ENCODE data around the gene TSPO2.

DNA sequence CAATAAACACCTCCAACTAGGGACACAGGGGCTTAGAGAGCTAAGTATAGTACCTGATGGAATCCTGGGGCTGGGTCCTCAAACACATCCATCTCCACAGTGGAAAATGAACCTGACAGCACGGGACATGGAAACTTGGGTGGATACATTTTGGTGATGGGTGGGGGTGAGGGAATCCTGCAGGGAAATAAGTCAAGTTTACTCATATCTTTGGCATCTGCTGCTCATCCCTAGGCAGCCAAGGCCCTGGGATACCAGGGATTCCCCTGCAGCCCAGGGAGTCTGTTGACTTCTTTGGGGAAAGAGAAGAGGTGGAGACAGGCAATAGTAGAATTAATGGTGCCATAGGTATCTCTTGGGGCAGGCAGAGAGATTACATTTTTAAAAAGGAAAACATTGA, 17.3 kb downstream of the TSPO2 start:
- no peak for TF ChIP-seq FOS (IDR thresholded peaks at IDR 0.05; ENCODE audit: low read depth, low read length)
- no peak for TF ChIP-seq RAD21 (IDR thresholded peaks at IDR 0.05; ENCODE audit: low read length)
- TF ChIP-seq, protein P1, sequence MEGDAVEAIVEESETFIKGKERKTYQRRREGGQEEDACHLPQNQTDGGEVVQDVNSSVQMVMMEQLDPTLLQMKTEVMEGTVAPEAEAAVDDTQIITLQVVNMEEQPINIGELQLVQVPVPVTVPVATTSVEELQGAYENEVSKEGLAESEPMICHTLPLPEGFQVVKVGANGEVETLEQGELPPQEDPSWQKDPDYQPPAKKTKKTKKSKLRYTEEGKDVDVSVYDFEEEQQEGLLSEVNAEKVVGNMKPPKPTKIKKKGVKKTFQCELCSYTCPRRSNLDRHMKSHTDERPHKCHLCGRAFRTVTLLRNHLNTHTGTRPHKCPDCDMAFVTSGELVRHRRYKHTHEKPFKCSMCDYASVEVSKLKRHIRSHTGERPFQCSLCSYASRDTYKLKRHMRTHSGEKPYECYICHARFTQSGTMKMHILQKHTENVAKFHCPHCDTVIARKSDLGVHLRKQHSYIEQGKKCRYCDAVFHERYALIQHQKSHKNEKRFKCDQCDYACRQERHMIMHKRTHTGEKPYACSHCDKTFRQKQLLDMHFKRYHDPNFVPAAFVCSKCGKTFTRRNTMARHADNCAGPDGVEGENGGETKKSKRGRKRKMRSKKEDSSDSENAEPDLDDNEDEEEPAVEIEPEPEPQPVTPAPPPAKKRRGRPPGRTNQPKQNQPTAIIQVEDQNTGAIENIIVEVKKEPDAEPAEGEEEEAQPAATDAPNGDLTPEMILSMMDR (conservative IDR thresholded peaks at IDR 0.05; ENCODE audit: low read depth, low read length), result no peak
- TF ChIP-seq POLR2A (IDR thresholded peaks at IDR 0.05; ENCODE audit: low read depth, low read length), result no peak
- no peak for TF ChIP-seq RFX5 (IDR thresholded peaks at IDR 0.05; ENCODE audit: low read depth, low read length)
